GM18909 (cell line): ENCODE data around the gene PTBP1.
"Not testable (repeated sequence)": the region's sequence is repeated elsewhere in the genome, so short reads cannot be mapped to it uniquely, and the experiment has no call there.

ENCODE experiments used
- ATAC-seq: cut with Tn5 transposase; IDR thresholded peaks from one replicate; pipeline ENCODE4 v1.9.1; 2021; ENCODE audit warnings: mild to moderate bottlenecking; ENCODE audit not compliant: unreplicated experiment, poor library complexity

The PTBP1 gene

GRCh38 chr19:807627-808422 lies 10.6 kb downstream of the PTBP1 start:
- no peak for ATAC-seq

DNA sequence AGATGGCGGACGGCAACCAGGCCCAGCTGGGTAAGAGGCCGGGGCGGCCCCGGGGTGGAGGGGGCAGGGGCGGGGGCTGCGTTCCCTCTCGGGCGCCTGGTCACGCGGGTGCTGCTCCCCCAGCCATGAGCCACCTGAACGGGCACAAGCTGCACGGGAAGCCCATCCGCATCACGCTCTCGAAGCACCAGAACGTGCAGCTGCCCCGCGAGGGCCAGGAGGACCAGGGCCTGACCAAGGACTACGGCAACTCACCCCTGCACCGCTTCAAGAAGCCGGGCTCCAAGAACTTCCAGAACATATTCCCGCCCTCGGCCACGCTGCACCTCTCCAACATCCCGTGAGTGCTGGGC lies 11.1 kb downstream of the PTBP1 start:
- ATAC-seq = no peak

DNA sequence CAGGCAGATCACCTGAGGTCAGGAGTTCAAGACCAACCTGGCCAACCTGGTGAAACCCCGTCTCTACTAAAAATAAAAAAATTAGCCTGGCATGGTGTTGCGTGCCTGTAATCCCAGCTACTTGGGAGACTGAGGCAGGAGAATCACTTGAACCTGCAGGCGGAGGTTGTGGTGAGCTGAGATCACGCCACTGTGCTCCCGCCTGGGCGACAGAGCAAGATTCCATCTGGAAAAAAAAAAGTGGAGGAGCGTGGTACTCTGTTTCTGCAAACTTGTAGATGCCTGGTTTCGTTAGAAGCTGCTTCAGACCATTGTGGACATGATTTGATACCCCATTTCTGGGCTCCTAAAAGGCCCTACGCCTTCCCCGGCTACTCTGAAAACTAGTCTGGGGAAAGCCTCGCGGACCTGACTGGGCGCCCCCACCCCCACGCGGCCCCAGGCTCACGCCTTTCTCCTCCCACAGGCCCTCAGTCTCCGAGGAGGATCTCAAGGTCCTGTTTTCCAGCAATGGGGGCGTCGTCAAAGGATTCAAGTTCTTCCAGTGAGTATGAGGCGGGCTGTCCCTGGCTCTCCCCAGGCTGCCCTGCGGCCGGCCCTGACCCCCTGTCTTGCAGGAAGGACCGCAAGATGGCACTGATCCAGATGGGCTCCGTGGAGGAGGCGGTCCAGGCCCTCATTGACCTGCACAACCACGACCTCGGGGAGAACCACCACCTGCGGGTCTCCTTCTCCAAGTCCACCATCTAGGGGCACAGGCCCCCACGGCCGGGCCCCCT lies 13.0 kb downstream of the PTBP1 start:
- no peak for ATAC-seq

GRCh38 chr19:810883-811489 lies 13.7 kb downstream of the PTBP1 start:
- ATAC-seq = no peak

- ATAC-seq = no peak
These were observed 14.3 kb downstream of the PTBP1 start for GRCh38 chr19:811506-812048.

DNA sequence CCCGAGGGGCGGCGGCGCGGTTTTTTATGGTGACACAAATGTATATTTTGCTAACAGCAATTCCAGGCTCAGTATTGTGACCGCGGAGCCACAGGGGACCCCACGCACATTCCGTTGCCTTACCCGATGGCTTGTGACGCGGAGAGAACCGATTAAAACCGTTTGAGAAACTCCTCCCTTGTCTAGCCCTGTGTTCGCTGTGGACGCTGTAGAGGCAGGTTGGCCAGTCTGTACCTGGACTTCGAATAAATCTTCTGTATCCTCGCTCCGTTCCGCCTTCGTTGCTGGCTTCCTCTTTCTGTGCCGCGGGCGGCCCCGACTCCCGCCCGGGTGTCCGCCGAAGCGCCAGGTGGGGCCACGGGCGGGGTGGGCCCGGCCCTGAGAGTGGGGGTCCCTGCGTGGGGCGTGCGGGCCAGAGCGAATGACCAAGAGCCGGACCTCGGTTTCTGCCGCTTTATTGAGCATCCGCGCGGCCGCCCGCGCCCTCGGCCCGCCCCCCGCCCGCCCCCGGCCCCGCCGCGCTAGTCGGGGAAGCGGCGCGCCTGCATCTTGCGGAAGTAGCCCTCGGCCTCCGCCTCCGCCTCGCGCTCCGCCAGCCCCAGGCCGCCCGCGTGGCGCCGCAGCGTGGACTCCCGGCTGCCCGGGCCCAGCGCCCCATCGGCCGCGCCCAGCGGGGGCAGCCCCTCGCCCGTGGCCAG lies 14.9 kb downstream of the PTBP1 start:
- no peak for ATAC-seq

DNA sequence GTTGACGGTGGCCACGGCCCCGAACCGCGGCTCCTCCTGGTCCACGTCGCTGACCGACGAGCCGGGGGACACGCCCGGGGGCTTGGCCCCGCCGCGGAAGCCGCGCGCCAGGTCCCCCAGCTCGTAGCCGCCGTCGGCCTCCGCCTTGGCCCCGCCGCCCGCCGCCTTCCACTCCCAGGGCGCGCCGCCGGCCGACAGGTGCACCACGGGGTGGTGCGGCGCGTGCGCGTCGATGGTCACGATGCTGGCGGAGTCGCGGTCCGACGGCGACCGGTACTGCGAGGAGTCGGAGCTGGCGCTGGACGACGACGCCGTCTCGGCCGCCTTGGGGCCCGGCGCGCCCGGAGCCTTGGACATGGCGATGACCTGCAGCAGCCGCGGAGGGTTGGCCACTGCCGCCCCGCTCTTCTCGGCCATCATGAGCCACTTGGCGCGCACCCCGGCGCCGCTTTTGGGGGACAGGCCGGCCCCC lies 15.5 kb downstream of the PTBP1 start:
- no peak for ATAC-seq

DNA sequence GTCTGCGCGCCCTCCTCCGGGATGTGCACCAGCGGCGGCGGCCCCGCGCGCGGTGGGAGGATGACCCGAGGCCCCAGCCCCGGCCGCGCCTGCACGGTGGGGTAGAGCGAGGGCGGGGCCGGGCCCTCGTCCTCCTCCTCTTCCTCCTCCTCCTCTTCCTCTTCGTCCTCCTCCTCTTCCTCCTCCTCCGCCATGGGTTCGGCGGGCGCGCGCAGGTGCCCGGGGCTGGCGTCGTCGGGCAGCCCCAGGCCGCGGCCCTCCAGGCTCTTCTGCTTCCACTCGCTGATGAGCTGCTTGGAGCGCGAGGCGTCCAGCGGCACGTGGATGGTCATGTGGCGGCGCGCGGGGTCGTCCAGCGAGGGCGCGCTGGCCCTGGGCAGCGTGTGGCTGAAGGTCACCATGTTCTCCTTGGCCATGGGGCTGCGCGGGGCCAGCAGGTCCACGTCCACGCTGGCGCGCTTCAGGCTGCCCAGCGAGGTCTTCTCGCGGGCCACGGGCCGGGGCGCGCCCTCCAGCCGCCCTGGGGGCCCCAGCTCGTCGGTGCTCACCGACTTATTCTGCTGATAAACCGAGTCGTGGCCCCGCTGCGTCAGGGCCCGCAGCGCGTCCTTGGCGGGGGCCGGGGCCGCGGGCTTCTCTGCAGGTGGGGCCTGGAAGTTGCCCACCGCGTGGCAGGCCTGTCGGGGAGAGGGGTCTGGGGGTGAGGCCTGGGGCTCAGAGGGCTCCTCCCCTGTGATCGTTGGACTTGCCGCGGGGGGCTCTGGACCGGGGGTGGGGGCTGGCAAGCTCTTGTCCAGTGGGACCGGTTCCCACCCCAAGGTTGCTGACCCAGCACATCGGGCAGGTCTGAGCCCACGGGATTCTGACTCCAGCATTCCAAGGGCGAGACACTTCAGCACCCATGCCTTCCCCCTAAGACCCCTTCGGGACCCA lies 16.2 kb downstream of the PTBP1 start:
- no peak for ATAC-seq

DNA sequence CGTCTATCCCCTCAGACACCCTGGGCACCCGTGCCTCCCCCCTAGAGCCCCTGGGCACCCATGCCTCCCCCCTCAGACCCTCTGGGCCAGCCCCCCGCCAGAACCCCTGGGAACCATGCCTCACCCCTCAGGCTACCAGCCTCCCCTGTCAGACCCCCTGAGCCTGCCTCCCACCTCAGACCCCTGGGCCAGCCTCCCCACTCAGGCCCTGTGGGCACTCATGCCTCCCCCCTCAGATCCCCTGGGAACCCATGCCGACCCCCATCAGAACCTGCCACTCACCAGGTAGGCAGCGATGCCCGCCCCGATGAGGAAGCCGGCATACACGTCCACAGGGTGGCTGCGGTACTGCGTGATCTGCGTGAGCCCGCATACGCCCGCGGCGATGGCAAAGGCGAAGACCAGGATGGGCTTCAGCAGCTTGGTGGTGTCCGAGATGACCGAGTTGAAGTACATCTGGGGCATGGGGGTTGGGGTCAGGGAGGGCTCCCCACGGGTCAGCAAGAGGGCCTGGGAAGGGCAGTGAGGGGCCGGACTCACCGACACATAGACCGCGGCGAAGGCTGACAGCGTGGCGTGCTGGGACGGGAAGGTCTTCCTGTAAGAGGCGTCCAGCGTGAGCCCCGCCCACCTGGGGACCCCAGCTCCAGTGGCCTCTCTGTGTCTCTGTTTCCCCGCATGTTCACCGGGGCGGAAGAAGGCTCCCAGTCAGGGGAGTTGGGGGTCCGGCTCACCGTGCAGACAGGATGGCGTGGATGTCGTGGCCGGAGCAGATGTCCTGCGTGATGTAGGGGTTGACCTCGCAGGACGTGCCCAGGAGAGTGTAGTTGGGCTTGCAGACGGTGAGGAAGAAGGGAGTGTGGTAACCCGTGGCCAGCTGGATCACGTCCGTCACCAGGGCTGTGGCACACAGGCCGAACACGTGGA lies 17.2 kb downstream of the PTBP1 start:
- no peak for ATAC-seq

DNA sequence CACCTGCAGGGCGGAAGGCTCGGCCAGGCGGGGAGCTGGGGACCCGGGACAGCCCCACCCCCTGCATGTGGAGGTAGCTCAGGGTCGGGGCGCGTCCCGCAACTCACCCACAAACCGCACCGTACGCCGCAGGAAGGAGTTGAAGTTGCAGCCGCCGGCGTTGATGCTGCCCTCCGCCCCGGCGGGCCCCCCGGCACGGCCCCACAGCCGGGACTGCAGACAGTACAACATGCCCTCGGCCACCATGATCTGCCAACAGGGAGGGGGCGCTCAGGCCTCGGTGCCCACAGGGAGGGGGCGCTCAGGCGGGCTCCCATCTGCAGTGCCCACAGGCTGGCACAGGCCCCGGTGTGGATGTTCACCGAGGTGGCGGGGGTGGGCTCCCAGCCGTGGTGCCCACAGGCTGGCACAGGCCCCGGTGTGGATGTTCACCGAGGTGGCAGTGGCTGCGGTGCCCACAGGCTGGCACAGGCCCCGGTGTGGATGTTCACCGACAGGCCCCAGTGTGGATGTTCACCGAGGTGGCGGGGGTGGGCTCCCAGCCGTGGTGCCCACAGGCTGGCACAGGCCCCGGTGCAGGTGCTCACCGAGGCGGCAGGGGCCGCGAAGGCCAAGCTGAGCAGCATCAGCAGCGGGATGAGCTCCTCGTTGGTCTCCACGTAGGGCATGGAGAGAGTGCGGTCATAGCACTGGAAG lies 18.0 kb downstream of the PTBP1 start:
- no peak for ATAC-seq

DNA sequence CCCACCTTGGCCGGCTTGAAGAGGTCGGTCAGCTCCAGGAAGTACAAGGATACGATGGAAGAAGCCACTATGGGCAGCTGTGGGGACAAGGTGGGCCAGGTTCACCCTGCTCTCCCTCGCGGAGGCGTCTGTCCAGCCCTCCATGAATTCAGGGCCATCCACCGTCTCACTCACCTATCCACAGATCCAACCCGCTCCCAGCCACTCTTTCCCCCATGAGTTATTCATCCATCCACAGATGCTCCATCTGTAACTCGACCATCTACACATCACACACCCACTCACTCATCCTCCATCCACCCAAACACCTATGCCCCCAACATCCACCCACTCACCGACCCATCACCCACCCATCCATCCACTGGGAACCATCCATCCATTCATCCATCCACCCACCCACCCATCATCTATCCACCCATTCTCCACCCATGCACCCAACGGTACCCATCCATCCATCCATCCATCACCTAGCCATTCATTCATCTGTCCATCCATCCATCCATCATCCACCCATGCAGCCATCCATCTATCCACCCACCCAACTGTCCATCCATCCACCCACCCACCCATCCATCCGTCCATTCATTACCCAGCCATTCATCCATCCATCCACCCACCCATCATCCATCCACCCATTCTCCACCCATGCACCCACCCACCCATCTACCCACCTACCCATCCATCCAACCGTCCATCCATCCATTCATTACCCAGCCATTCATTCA lies 18.7 kb downstream of the PTBP1 start:
- no peak for ATAC-seq

- ATAC-seq = no peak
These were observed 19.2 kb downstream of the PTBP1 start for GRCh38 chr19:816500-816857.

DNA sequence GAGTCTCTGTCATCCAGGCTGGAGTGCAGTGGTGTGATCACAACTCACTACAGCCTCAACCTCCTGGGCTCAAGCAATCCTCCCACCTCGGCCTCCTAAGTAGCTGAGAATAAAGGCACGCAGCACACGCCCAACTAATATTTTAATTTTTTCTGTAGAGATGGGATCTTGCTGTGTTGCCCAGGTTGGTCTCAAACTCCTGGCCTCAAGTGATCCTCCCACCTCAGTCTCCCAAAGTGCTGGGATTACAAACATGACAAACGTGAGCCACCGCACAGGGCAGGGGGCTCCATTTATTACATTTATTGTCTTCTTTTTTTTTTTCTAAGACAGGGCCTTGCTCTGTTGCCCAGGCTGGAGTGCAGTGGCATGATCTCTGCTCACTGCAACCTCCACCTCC lies 23.0 kb downstream of the PTBP1 start:
- ATAC-seq = not testable (repeated sequence)

- ATAC-seq = no peak
These were observed 24.1 kb downstream of the PTBP1 start for GRCh38 chr19:821231-821824.

GRCh38 chr19:821825-822503 lies 24.7 kb downstream of the PTBP1 start, which contains the start of gene PLPPR3:
Gene PLPPR3, minus strand, starts transcription at chr19:821955. Its CDS starts 396 bp downstream, at chr19:821559.
- ATAC-seq = no peak

DNA sequence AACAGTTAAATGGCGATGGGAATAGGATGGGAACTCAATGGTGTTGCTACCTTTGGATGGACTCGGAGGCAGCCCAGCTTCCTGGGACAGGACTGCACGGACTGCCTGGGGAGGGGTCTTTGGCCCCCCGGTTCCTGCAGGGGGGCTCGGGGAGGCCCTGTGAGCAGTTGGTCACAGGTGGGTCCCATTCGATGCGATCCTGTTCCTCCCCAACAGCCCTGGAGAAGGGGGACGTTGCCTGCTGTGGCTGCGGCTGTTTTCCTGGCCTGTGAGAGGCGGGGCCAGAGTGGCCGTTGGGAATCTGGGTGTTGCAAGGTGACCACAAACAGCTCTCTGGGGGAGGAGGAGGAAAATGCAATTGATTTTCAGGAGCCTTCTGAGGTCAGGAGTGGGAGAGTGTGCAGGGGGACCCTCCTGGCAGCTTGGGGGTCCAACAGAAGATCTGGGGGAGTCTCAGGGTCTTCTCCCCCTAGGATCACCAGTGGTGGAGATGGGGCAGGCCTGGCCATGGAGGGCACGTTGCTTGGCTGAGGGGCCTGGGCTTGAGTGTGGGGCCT lies 26.4 kb downstream of the PTBP1 start:
- ATAC-seq = no peak
